ENCODE measurements around the gene P2RX2.

P2RX2 gene

DNA sequence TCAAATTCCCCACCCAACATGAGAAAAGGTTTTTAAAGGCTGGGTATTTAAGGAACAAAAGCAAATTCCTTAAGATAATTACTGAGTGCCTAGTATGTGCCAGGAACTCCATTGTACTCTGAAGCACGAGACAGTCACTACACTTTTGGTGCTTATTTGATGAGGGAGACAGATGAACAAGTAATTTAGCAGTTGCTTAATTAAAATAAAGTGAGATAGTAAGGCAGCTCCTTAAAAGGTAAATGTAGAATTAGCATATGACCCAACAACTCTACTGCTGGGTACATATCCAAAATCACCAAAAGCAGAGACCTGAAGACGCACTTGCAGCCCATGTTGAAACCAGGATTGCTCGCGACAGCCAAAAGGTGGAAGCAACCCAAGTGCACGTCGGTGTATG lies 47.2 kb downstream of the P2RX2 start:
- DNase-seq: no peak

DNA sequence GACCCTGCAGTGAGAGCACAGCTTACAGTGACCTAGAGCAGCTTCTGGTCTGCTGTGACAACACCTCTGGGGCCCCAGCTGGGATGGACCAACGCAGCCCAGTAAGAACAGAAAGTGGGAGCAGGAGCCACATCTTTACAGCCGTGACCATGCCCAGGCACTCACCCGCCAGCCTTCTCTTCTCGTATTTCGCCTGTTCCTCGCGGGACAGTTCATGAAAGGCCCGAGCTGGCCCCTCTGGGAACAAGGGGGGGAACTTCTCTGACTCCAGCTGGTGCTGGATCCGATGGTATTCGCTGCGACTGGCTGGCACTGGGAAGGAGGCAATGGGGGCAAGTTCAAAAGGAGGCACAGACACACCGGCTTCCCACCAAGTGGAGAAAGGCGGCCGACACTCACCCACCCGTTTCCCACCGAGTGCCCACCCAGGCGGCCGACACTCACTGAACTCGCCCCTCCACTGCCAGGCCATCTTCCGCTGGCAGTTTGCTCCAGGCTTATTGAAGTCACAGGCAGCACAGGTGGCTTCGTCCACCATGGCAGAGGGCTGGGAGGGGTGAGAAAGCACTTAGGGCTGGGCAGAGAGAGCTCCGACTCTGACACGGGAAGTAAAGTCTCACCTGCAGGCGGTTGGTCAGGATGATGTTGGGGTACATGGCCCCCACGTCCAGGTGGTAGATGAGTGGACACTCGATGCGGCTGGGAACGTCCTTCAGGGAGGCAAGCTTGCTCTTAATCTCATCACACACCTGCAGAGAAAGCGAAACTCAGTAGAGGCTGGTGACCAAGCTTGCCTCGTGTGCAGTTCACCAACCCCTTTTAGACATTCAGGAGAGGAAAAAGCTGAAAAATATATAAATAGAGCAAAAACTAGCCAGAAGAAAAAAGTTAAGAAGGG lies 49.9 kb downstream of the P2RX2 start:
- DNase-seq: no peak

GRCh38 chr12:132669166-132669879 lies 50.7 kb downstream of the P2RX2 start:
- no peak for DNase-seq

Data from NCI-H2081 (cell line).